Kidney glomerular epithelial cell (primary cell): ENCODE data around the gene CD74.
"Not testable (repeated sequence)": the region's sequence is repeated elsewhere in the genome, so short reads cannot be mapped to it uniquely, and the experiment has no call there.

Experiments
- DNase-seq: peaks from one replicate; lab custom pipeline; 2025; lab: John Stamatoyannopoulos, UW

CD74 gene

GRCh38 chr5:150412319-150413175, at the start of gene CD74:
Gene CD74, minus strand, starts transcription at chr5:150412910. Its CDS starts 161 bp downstream, at chr5:150412749.
- DNase-seq: peak; percentile 96

GRCh38 chr5:150461231-150461630, 48.5 kb upstream of the CD74 start:
- DNase-seq: no peak

GRCh38 chr5:150460781-150461180, 48.1 kb upstream of the CD74 start:
- no peak for DNase-seq

GRCh38 chr5:150458802-150459557, 46.3 kb upstream of the CD74 start:
- DNase-seq: peak; percentile 54

GRCh38 chr5:150457562-150458240, 45.0 kb upstream of the CD74 start:
- DNase-seq: no peak

- no peak for DNase-seq
These were observed 44.4 kb upstream of the CD74 start for GRCh38 chr5:150457121-150457520.

- no peak for DNase-seq
These were observed 42.0 kb upstream of the CD74 start for GRCh38 chr5:150454492-150455229.

GRCh38 chr5:150454027-150454426, 41.3 kb upstream of the CD74 start:
- not testable (repeated sequence) for DNase-seq

- no peak for DNase-seq
These were observed 40.2 kb upstream of the CD74 start for GRCh38 chr5:150452914-150453313.

- no peak for DNase-seq
These were observed 38.9 kb upstream of the CD74 start for GRCh38 chr5:150451594-150451993.

- peak; percentile 98 for DNase-seq
These were observed 37.0 kb upstream of the CD74 start, which contains the start of gene RPS14 for GRCh38 chr5:150449517-150450339. Gene RPS14, minus strand, starts transcription at chr5:150449739. Its CDS starts 2,006 bp downstream, at chr5:150447733.

GRCh38 chr5:150448952-150449516, 36.3 kb upstream of the CD74 start:
- no peak for DNase-seq

- DNase-seq: no peak
These were observed 35.6 kb upstream of the CD74 start for GRCh38 chr5:150448334-150448733.

GRCh38 chr5:150447188-150447587, 34.5 kb upstream of the CD74 start:
- no peak for DNase-seq

- no peak for DNase-seq
These were observed 33.9 kb upstream of the CD74 start for GRCh38 chr5:150446583-150446982.

- no peak for DNase-seq
These were observed 33.4 kb upstream of the CD74 start for GRCh38 chr5:150446088-150446487.

- DNase-seq: no peak
These were observed 32.1 kb upstream of the CD74 start for GRCh38 chr5:150444770-150445169.

- no peak for DNase-seq
These were observed 30.7 kb upstream of the CD74 start for GRCh38 chr5:150443242-150444075.

GRCh38 chr5:150442699-150443080, 30.0 kb upstream of the CD74 start:
- no peak for DNase-seq
